Amniotic stem cell (primary cell): ENCODE data around the gene RTN4R.
"Not testable (repeated sequence)": the region's sequence is repeated elsewhere in the genome, so short reads cannot be mapped to it uniquely, and the experiment has no call there.

Experiments used
- DNase-seq: peaks from one replicate; lab custom pipeline; 2025; lab: John Stamatoyannopoulos, UW

RTN4R gene

GRCh38 chr22:20305894-20306645, 38.0 kb upstream of the RTN4R start:
- DNase-seq = no peak

GRCh38 chr22:20305230-20305893, 37.2 kb upstream of the RTN4R start:
- not testable (repeated sequence) for DNase-seq

- no peak for DNase-seq
Observed at GRCh38 chr22:20304646-20305045, 36.5 kb upstream of the RTN4R start.

GRCh38 chr22:20303229-20303534, 35.1 kb upstream of the RTN4R start:
- DNase-seq = not testable (repeated sequence)

GRCh38 chr22:20302438-20303228, 34.5 kb upstream of the RTN4R start:
- no peak for DNase-seq

GRCh38 chr22:20299746-20300136, 31.6 kb upstream of the RTN4R start:
- no peak for DNase-seq

GRCh38 chr22:20298803-20299745, 31.0 kb upstream of the RTN4R start:
- peak; percentile 43 for DNase-seq

- no peak for DNase-seq
Observed at GRCh38 chr22:20298110-20298802, 30.1 kb upstream of the RTN4R start.

- DNase-seq = no peak
Observed at GRCh38 chr22:20297414-20298109, 29.4 kb upstream of the RTN4R start.

- DNase-seq = no peak
Observed at GRCh38 chr22:20296598-20296997, 28.5 kb upstream of the RTN4R start.

GRCh38 chr22:20295262-20296064, 27.3 kb upstream of the RTN4R start:
- no peak for DNase-seq

- DNase-seq = no peak
Observed at GRCh38 chr22:20292673-20293232, 24.6 kb upstream of the RTN4R start.

- no peak for DNase-seq
Observed at GRCh38 chr22:20292108-20292507, 24.0 kb upstream of the RTN4R start.

- no peak for DNase-seq
Observed at GRCh38 chr22:20291604-20292063, 23.5 kb upstream of the RTN4R start.

- DNase-seq = no peak
Observed at GRCh38 chr22:20291249-20291586, 23.1 kb upstream of the RTN4R start.

GRCh38 chr22:20290578-20291248, 22.6 kb upstream of the RTN4R start:
- DNase-seq = no peak

- DNase-seq = no peak
Observed at GRCh38 chr22:20290045-20290392, 21.9 kb upstream of the RTN4R start.

GRCh38 chr22:20289182-20290044, 21.3 kb upstream of the RTN4R start:
- DNase-seq = not testable (repeated sequence)
